ENCODE data around the gene GRAMD1B.

- TF ChIP-seq CTCF (IDR thresholded peaks at IDR 0.05; ENCODE audit: low read depth, low read length) = no peak
- TF ChIP-seq POLR2A (IDR thresholded peaks at IDR 0.05; ENCODE audit: extremely low read depth, insufficient read length) = peak; percentile 12
- no peak for TF ChIP-seq MAX (IDR thresholded peaks at IDR 0.05; ENCODE audit: low read depth, low read length)
- TF ChIP-seq MYC (IDR thresholded peaks at IDR 0.05; ENCODE audit: low read depth, low read length) = no peak
Measured at GRCh38 chr11:123429913-123430720, at the start of gene GRAMD1B.
